SU-DHL-6 (cell line): ENCODE measurements around the gene SCN1A.

ENCODE experiments used
- H2AFZ ChIP-seq: fragments of 200-600 bp; sonication (generic); 2 replicates; pipeline ENCODE4 v1.6.1; 2014; ENCODE audit warnings: low read depth, mild to moderate bottlenecking, moderate library complexity, mixed read lengths, antibody characterized with exemption, low read length; ENCODE audit not compliant: severe bottlenecking
- H3F3A ChIP-seq: fragments of 200-600 bp; shearing (Covaris generic); 2 replicates; pipeline ENCODE4 v1.6.0; 2016; ENCODE audit warnings: antibody characterized with exemption, mild to moderate bottlenecking; ENCODE audit not compliant: insufficient read depth
- H3K27ac ChIP-seq: fragments of 200-600 bp; sonication (generic); 2 replicates; pipeline ENCODE4 v1.5.1; 2016; ENCODE audit warnings: low read depth, mild to moderate bottlenecking, low read length, moderate library complexity, mixed read lengths
- H3K27me3 ChIP-seq: fragments of 200-600 bp; sonication (generic), shearing (Covaris generic); 2 replicates; pipeline ENCODE4 v1.6.0; 2014; ENCODE audit warnings: mild to moderate bottlenecking, low read length
- H3K36me3 ChIP-seq: fragments of 200-600 bp; sonication (generic); 2 replicates; pipeline ENCODE4 v1.6.1; 2014; ENCODE audit warnings: mild to moderate bottlenecking, low read length, mixed read lengths
- H3K4me2 ChIP-seq: fragments of 300-600, 200-600 bp; shearing (Covaris generic), sonication (generic); 2 replicates; pipeline ENCODE4 v1.6.0; 2014; ENCODE audit warnings: low read length, low read depth, mild to moderate bottlenecking; ENCODE audit not compliant: poor library complexity, severe bottlenecking
- H3K4me3 ChIP-seq: fragments of 200-600 bp; sonication (generic); 2 replicates; pipeline ENCODE4 v1.5.1; 2014; ENCODE audit warnings: antibody characterized with exemption, low read length, mild to moderate bottlenecking, mixed read lengths; ENCODE audit not compliant: insufficient read depth, poor library complexity, severe bottlenecking
- H3K79me2 ChIP-seq: fragments of 200-600 bp; sonication (generic); 2 replicates; pipeline ENCODE4 v1.6.1; 2014; ENCODE audit warnings: mild to moderate bottlenecking, low read length, moderate library complexity; ENCODE audit not compliant: insufficient read depth
- H3K9ac ChIP-seq: fragments of 200-600 bp; sonication (generic); 2 replicates; pipeline ENCODE4 v1.7.0; 2014; ENCODE audit warnings: mild to moderate bottlenecking, low read length
- H3K9me2 ChIP-seq: fragments of 200-600 bp; sonication (generic); replicated peaks from 2 replicates; pipeline ENCODE4 v1.6.1; 2014; ENCODE audit warnings: low read length; ENCODE audit not compliant: insufficient read depth
- H3K9me3 ChIP-seq: fragments of 200-600 bp; sonication (generic); 2 replicates; pipeline ENCODE4 v1.6.1; 2014; ENCODE audit warnings: low read length, mixed read lengths; ENCODE audit not compliant: insufficient read depth
- H4K20me1 ChIP-seq: fragments of 200-600 bp; sonication (generic); 2 replicates; pipeline ENCODE4 v1.6.1; 2014; ENCODE audit warnings: low read depth, mild to moderate bottlenecking, antibody characterized with exemption, low read length, moderate library complexity, mixed read lengths
- CTCF ChIP-seq: fragments of 200-600 bp; sonication (generic); IDR thresholded peaks from one replicate; pipeline ENCODE4 v1.5.1; 2017; ENCODE audit warnings: antibody characterized with exemption, mild to moderate bottlenecking, low read length, moderate library complexity; ENCODE audit not compliant: insufficient read depth, poor library complexity, severe bottlenecking
- EZH2phosphoT487 ChIP-seq: fragments of 200-600 bp; sonication (generic), shearing (Covaris generic); conservative IDR thresholded peaks from 2 replicates; pipeline ENCODE4 v1.6.1; 2018; ENCODE audit warnings: mild to moderate bottlenecking, antibody characterized with exemption, low read length, moderate library complexity, mixed read lengths

SCN1A gene

GRCh38 chr2:166074430-166074829, 53.4 kb downstream of the SCN1A start:
- H2AFZ ChIP-seq = no peak overlapping the region
- TF ChIP-seq EZH2phosphoT487 = no peak
- TF ChIP-seq CTCF = no peak
- no peaks in the 10 kb centered on the region for H3K36me3 ChIP-seq
- no peak overlapping the region for H3K9ac ChIP-seq
- H3K4me3 ChIP-seq = no peak overlapping the region
- H3F3A ChIP-seq = no peaks in the 10 kb centered on the region
- no peaks in the 10 kb centered on the region for H3K9me3 ChIP-seq
- H3K27ac ChIP-seq = no peak overlapping the region
- H4K20me1 ChIP-seq = no peaks in the 10 kb centered on the region
- no peaks in the 10 kb centered on the region for H3K9me2 ChIP-seq
- H3K27me3 ChIP-seq = no peaks in the 10 kb centered on the region
- no peaks in the 10 kb centered on the region for H3K79me2 ChIP-seq
- H3K4me2 ChIP-seq = no peak overlapping the region

GRCh38 chr2:166074011-166074410, 53.8 kb downstream of the SCN1A start:
- Histone ChIP-seq H2AFZ (no peak overlapping the region), H3K36me3 (no peaks in the 10 kb centered on the region), H3K4me3 (no peak overlapping the region), H3K9me2 (no peaks in the 10 kb centered on the region), H3F3A (no peaks in the 10 kb centered on the region), H3K79me2 (no peaks in the 10 kb centered on the region), H3K27ac (no peak overlapping the region), H3K9ac (no peak overlapping the region), H3K4me2 (no peak overlapping the region), H3K27me3 (no peaks in the 10 kb centered on the region), H4K20me1 (no peaks in the 10 kb centered on the region), H3K9me3 (no peaks in the 10 kb centered on the region)
- TF ChIP-seq EZH2phosphoT487 (no peak), CTCF (no peak)

DNA sequence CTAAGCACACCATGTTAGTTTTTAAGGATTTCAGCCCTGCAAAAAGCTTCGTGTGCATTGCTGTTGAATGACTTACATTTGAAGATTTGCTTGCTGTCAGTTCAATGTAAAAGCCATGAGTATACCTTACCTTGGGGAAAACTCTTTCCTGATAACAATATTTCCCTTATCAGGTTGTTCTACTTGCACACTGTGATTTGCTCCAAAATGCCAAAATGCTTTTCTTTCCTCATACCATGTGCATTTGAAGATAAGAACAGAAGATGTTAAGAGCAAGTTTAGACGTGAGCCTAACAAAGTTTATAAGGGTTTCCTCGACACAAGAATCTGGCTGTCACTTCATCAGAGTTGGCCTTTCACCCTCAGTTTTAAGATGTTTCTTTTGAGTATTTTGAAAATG, 57.6 kb downstream of the SCN1A start:
- Histone ChIP-seq H4K20me1 (no peaks in the 10 kb centered on the region), H3K36me3 (no peaks in the 10 kb centered on the region), H3K79me2 (no peaks in the 10 kb centered on the region), H3F3A (no peaks in the 10 kb centered on the region), H3K4me3 (no peak overlapping the region), H3K4me2 (no peak overlapping the region), H3K9me3 (no peaks in the 10 kb centered on the region), H3K9ac (no peak overlapping the region), H3K27me3 (no peaks in the 10 kb centered on the region), H3K27ac (no peak overlapping the region), H2AFZ (no peak overlapping the region), H3K9me2 (no peaks in the 10 kb centered on the region)
- no peak for TF ChIP-seq EZH2phosphoT487
- TF ChIP-seq CTCF = no peak

DNA sequence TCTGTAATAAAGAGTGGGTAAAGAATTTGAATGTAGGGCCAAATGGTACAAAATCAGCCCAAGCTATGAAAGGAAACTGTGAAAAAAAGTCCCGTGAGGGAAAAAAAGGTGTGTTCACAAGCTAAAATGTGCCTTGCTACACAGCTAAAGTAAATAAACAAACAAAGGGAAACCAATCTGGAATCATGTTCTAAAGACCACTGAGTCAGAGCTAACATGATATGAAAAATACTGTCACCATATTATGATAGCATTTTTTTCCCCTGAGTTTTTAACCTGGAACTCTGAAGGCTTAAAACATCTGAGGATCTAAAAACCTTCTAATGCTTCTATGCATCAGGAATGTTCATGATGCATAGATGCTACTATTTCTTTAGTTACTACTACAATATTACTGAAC, 58.8 kb downstream of the SCN1A start:
- Histone ChIP-seq H3K27ac (no peak overlapping the region), H3K4me2 (no peak overlapping the region), H3K36me3 (no peaks in the 10 kb centered on the region), H3K79me2 (no peaks in the 10 kb centered on the region), H3F3A (no peaks in the 10 kb centered on the region), H3K4me3 (no peak overlapping the region), H4K20me1 (no peaks in the 10 kb centered on the region), H3K9ac (no peak overlapping the region), H2AFZ (no peak overlapping the region), H3K27me3 (no peaks in the 10 kb centered on the region), H3K9me3 (no peaks in the 10 kb centered on the region), H3K9me2 (no peaks in the 10 kb centered on the region)
- no peak for TF ChIP-seq CTCF
- no peak for TF ChIP-seq EZH2phosphoT487
